GM18951 (cell line): ENCODE results near the gene NFIX.
"Not testable (repeated sequence)": the region's sequence is repeated elsewhere in the genome, so short reads cannot be mapped to it uniquely, and the experiment has no call there.

Experiments used
- POLR2A ChIP-seq: IDR thresholded peaks from 4 replicates; pipeline ENCODE4 v1.6.1; 2011; ENCODE audit warnings: mild to moderate bottlenecking; ENCODE audit not compliant: insufficient read length, insufficient read depth; ENCODE audit errors: extremely low read depth
- in situ Hi-C: fragments of 300-500 bp; cut with MboI; formaldehyde crosslinking; loops from one replicate; pipeline ENCODE4 v1.12.0; 2022; ENCODE audit warnings: low sequenced_read_pairs, mixed read lengths, inconsistent platforms; ENCODE audit not compliant: unreplicated experiment

The NFIX gene

DNA sequence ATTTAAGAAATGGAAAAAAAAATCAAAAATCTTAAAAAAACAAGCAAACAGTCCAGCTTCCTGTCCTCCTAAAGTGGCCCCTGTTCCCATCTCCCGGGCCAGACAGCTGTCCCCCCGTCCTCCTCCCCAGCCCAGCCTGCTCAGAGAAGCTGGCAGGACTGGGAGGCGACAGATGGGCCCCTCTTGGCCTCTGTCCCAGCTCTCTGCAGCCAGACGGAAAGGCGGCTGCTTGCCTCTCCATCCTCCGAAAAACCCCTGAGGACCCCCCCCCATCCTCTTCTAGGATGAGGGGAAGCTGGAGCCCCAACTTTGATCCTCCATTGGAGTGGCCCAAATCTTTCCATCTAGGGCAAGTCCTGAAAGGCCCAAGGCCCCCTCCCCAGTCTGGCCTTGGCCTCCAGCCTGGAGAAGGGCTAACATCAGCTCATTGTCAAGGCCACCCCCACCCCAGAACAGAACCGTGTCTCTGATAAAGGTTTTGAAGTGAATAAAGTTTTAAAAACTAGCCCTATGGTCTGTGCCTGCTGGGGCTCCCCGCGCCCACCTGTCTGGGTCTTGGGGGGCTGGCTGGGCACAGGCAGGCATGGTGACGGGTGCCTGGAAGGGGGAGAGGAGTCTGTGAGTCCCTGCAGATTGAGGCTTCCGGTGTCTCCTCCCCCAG is 42.0 kb upstream of the NFIX start:
- TF ChIP-seq POLR2A = no peak
- in situ Hi-C loops = no loop called here

GRCh38 chr19:12953799-12954611 is 41.3 kb upstream of the NFIX start:
- in situ Hi-C loops = no loop called here
- no peak for TF ChIP-seq POLR2A

GRCh38 chr19:12954612-12954962 is 40.7 kb upstream of the NFIX start:
- in situ Hi-C loops = no loop called here
- TF ChIP-seq POLR2A = no peak

DNA sequence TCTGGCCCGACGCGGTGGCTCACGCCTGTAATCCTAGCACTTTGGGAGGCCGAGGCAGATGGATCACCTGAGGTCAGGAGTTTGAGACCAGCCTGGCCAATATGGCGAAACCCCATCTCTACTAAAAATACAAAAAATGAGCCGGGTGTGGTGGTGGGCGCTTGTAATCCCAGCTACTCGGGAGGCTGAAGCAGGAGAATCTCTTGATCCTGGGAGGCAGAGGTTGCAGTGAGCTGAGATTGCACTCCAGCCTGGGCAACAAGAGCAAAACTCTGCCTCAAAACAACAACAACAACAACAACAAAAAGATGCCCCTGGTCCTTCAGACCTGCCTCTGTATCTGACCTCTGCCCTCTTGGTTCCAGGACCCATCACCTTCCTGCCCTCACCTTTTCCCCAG is 39.7 kb upstream of the NFIX start:
- in situ Hi-C loops = not testable (repeated sequence)

DNA sequence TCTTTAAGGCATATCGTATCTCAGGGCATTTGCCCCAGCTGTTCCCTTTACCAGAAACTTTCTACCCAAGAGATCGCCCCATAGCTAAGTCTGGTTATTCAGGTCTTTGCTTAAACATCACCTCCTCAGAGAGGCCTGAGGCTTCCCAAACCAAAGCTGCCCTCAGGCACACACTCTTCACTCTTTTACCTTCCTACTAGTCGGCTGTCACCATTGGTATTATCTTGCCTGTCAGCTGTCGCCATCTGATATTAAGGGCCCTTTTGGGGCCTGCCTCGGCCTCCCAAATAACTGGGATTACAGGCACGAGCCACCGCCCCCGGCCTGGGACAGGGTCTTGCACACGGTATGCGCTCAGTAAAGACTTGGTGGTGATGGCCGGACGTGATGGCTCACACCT is 39.3 kb upstream of the NFIX start:
- TF ChIP-seq POLR2A = no peak
- in situ Hi-C loops = no loop called here

DNA sequence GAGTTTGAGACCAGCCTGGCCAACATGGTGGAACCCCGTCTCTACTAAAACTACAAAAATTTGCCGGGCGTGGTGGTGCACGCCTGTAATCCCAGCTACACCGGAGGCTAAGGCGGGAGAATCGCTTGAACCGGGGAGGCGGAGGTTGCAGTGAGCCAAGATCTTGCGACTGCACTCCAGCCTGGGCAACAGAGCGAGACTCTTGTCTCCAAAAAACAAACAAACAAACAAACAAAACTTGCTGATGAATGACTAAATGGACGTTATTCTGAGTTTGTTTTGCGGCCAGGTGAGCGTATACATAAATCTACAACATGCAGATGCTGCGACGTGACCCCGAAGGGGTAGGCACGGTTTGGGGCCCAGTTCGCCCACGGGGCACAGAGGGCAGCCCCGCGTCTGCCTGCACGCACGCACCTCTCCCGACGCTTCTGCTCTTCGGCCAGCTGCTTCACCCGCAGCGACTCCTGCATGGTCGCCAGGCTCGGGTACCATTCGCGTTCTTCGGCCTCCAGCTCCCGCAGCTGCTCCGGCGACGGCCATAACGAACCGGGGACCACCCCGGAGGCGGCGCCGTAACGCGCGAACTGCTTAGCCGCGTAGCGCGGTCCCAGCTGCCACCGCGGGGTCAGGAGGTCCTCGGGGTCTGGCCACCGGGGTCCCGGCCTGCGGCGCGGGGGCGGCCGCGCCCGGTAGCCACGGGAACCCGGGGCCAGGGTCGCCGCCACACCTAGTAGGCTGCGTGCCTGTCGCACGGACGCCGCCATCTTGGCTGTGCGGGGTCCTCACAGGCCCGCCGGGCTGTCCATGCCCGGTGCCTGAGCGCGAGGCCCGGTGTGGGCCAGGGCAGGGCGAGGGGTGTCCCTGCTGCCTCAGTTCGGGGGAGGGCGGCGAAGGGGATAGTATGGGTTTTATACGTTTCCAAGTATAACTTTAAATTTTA is 38.6 kb upstream of the NFIX start, which contains the start of gene GADD45GIP1:
TSS of gene GADD45GIP1 (minus strand) at position 778 of the 943 bp plus-strand sequence. CDS start at position 767, 11 bp downstream.
- in situ Hi-C loops = no loop called here

DNA sequence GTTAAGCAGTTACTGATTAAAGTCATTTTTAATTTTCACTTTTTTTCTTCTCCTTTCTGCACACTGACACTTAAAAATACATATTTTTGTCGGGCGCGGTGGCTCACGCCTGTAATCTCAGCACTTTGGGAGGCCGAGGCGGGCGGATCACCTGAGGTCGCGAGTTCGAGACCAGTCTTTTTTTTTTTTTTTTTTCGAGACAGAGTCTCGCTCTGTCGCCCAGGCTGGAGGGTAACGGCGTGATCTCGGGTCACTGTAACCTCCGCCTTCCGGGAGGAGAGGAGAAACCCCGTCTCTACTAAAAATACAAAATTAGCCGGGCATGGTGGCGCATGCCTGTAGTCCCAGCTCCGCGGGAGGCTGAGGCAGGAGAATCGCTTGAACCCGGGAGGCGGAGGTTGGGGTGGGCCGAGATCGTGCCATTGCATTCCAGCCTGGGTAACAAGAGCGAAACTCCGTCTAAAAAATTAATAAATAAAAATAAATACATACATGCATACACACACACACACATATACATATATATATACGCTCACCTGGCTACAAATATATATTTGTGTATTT is 37.8 kb upstream of the NFIX start:
- in situ Hi-C loops = not testable (repeated sequence)

More for the DNA sequence above, 38.6 kb upstream of the NFIX start, which contains the start of gene GADD45GIP1:
- TF ChIP-seq POLR2A = peak; percentile 97

GRCh38 chr19:12959481-12959880 is 35.8 kb upstream of the NFIX start:
- no peak for TF ChIP-seq POLR2A
- in situ Hi-C loops = no loop called here

DNA sequence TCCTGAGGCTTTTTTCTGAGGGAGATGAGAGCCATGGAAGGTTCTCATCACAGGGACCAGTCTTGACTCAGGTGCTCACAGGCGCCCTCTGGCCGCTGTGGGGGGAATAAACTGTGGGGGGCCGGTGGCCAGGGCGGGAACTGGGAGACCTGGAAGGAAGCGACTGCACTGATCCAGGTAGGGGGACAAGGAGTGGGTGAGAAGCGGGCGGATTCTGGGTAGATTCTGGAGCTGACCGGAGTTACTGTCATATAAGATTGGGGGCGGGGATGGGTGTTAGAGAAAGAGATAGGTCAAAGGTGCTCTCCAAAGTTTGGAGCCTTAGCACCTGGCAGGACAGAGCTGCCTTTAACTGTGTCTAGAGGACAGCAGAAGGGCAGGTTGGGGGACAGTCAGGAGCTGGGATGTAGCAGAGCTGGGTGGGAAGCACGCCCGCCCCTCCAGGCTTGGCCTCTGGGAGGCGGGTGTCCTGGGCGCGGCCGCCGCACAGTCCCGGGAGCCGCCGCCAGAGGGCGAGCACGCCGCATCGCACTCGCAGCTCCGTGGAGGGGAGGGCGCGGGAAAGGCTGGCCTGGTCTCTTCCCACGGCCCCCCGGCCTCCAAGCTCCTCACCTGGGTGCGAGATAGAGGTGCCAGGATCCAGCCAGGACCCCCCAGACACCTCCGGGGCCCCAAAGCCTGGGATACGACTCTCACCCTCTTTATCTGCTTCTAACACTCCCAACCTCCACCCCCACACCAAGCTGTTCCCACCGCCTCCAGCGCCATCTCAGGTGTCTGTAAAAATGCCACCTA is 30.1 kb upstream of the NFIX start:
- in situ Hi-C loops = no loop called here
- TF ChIP-seq POLR2A = peak; percentile 24

DNA sequence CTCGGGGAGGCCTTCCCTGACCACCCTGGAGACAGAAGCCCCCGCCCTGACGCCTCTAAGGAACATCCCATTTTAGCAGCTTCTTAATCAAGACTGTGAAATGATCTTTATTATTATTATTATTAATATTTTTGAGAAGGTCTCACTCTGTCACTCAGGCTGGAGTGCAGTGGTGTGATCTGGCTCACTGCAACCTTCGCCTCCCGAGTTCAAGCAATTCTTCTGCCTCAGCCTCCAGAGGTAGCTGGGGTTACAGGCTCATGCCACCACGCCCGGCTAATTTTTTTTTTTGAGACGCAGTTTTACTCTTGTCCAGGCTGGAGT is 29.5 kb upstream of the NFIX start:
- no peak for TF ChIP-seq POLR2A
- in situ Hi-C loops = no loop called here

- in situ Hi-C loops = no loop called here
- TF ChIP-seq POLR2A = no peak
These were observed 27.4 kb upstream of the NFIX start for GRCh38 chr19:12967907-12968306.

DNA sequence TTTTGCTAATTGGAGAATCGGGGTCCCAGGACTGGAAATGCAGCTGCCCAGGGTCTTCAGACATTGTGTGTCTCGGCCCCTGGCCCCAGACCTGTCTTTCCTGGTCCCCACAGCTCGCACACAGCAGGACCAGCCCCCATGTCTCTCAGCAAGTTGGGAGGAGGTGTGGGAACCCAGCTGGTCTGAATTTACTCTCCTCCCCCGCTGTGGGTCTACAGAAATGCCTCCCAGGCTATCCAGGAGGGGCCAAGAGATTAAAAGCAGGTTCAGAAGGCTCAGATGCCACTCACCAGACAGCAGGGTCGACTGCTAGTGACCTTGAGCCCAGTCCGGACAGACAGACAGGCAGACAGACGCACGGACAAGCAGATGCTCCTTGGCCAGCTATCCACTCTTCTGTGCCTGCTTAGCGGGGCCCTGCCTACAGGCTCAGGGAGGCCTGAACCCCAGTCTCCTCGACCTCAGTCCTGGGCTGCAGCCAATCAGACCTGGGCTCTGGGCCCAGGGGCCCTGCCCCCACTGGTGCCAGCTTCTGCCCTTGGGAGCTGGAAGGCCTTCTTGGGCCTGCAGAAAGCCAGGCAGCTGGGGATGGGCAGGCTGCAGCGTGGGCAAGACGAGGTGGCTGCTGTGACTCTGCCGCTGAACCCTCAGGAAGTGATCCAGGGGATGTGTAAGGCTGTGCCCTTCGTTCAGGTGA is 25.8 kb upstream of the NFIX start, which contains the start of gene DAND5:
TSS of gene DAND5 (plus strand) at position 285 of the 697 bp plus-strand sequence. CDS start at position 370, 85 bp downstream.
- in situ Hi-C loops = no loop called here
- no peak for TF ChIP-seq POLR2A
